Loucy (cell line): ENCODE results near the gene IFNAR2.

Experiments
- EZH2phosphoT487 ChIP-seq: fragments of 200-600 bp; IDR thresholded peaks from 2 replicates; pipeline ENCODE4 v1.6.1; 2018; ENCODE audit warnings: antibody characterized with exemption, mild to moderate bottlenecking, moderate library complexity, borderline replicate concordance
- TF ChIP-seq, protein P1 (sequence below): fragments of 200-600 bp; sonication (generic); conservative IDR thresholded peaks from 2 replicates; pipeline ENCODE4 v1.5.1; 2014; ENCODE audit warnings: mild to moderate bottlenecking, antibody characterized with exemption, low read length

GRCh38 chr21:33229099-33229783 is 497 bp upstream of the IFNAR2 start:
- TF ChIP-seq, protein P1, sequence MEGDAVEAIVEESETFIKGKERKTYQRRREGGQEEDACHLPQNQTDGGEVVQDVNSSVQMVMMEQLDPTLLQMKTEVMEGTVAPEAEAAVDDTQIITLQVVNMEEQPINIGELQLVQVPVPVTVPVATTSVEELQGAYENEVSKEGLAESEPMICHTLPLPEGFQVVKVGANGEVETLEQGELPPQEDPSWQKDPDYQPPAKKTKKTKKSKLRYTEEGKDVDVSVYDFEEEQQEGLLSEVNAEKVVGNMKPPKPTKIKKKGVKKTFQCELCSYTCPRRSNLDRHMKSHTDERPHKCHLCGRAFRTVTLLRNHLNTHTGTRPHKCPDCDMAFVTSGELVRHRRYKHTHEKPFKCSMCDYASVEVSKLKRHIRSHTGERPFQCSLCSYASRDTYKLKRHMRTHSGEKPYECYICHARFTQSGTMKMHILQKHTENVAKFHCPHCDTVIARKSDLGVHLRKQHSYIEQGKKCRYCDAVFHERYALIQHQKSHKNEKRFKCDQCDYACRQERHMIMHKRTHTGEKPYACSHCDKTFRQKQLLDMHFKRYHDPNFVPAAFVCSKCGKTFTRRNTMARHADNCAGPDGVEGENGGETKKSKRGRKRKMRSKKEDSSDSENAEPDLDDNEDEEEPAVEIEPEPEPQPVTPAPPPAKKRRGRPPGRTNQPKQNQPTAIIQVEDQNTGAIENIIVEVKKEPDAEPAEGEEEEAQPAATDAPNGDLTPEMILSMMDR = no peak
- no peak for TF ChIP-seq EZH2phosphoT487
